ENCODE measurements around the gene XAB2.

Gene XAB2

DNA sequence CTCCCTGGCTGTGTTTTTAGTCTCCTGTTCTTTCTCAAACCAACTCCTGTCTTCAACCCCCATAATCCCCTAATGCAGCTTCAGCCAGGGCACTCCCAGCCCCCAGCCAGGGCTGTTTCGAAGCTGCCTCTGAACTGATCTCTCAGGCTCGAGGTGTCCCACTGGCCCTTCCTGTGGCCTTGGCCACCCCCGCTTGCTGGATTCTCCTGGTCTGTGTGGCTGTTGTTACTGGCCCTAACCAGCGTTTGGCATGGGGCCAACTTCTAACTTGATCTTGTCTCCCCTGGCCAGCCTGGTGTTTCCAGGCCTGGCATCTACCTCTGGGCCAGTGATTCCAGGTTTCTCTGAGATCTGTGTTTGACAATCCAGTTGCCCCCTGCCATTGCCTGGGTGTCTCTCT lies 11.0 kb downstream of the XAB2 start (continued):
- TF ChIP-seq ZNF654 (tag by site-specific recombination; IDR thresholded peaks at IDR 0.05; ENCODE audit: low read depth), result no peak
- TF ChIP-seq KLF10 (tag by site-specific recombination; IDR thresholded peaks at IDR 0.05), result 0 out of 2 replicates have a peak, but pooled peaks have one; percentile 21
- TF ChIP-seq, protein P1, sequence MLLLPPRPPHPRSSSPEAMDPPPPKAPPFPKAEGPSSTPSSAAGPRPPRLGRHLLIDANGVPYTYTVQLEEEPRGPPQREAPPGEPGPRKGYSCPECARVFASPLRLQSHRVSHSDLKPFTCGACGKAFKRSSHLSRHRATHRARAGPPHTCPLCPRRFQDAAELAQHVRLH (tag by site-specific recombination; IDR thresholded peaks at IDR 0.05), result no peak
- TF ChIP-seq ZNF510 (tag by site-specific recombination; IDR thresholded peaks at IDR 0.05; ENCODE audit: insufficient replicate concordance), result no peak
- no peak for TF ChIP-seq ZNF335 (tag by site-specific recombination; conservative IDR thresholded peaks at IDR 0.05)
- TF ChIP-seq ZNF324 (tag by site-specific recombination; IDR thresholded peaks at IDR 0.05), result no peak
- TF ChIP-seq OSR2 (tag by site-specific recombination; IDR thresholded peaks at IDR 0.05), result no peak
- TF ChIP-seq EGR2 (tag by site-specific recombination; IDR thresholded peaks at IDR 0.05; ENCODE audit: low read depth), result no peak
- no peak for TF ChIP-seq ZFHX2 (tag by site-specific recombination; conservative IDR thresholded peaks at IDR 0.05)
- no peak for TF ChIP-seq ZNF501 (tag by site-specific recombination; IDR thresholded peaks at IDR 0.05)
- TF ChIP-seq, protein P2, sequence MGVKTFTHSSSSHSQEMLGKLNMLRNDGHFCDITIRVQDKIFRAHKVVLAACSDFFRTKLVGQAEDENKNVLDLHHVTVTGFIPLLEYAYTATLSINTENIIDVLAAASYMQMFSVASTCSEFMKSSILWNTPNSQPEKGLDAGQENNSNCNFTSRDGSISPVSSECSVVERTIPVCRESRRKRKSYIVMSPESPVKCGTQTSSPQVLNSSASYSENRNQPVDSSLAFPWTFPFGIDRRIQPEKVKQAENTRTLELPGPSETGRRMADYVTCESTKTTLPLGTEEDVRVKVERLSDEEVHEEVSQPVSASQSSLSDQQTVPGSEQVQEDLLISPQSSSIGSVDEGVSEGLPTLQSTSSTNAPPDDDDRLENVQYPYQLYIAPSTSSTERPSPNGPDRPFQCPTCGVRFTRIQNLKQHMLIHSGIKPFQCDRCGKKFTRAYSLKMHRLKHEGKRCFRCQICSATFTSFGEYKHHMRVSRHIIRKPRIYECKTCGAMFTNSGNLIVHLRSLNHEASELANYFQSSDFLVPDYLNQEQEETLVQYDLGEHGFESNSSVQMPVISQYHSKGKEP (tag by site-specific recombination; IDR thresholded peaks at IDR 0.05), result peak; percentile 23; the same call in 1 of the 2 replicates
- TF ChIP-seq SALL2 (tag by site-specific recombination; IDR thresholded peaks at IDR 0.05; ENCODE audit: borderline replicate concordance), result no peak
- TF ChIP-seq ZNF138 (tag by site-specific recombination; IDR thresholded peaks at IDR 0.05; ENCODE audit: borderline replicate concordance), result no peak
- TF ChIP-seq ZNF121 (tag by site-specific recombination; IDR thresholded peaks at IDR 0.05), result no peak
- TF ChIP-seq, protein P3, sequence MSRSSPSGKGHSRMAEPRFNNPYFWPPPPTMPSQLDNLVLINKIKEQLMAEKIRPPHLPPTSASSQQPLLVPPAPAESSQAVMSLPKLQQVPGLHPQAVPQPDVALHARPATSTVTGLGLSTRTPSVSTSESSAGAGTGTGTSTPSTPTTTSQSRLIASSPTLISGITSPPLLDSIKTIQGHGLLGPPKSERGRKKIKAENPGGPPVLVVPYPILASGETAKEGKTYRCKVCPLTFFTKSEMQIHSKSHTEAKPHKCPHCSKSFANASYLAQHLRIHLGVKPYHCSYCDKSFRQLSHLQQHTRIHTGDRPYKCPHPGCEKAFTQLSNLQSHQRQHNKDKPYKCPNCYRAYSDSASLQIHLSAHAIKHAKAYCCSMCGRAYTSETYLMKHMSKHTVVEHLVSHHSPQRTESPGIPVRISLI (tag by site-specific recombination; IDR thresholded peaks at IDR 0.05), result no peak
- TF ChIP-seq ZNF660 (tag by site-specific recombination; IDR thresholded peaks at IDR 0.05), result 0 out of 2 replicates have a peak, but pooled peaks have one; percentile 34
- TF ChIP-seq MEIS1 (CRISPR knock-in tag; IDR thresholded peaks at IDR 0.05; ENCODE audit: borderline replicate concordance), result no peak
- TF ChIP-seq, protein P4, sequence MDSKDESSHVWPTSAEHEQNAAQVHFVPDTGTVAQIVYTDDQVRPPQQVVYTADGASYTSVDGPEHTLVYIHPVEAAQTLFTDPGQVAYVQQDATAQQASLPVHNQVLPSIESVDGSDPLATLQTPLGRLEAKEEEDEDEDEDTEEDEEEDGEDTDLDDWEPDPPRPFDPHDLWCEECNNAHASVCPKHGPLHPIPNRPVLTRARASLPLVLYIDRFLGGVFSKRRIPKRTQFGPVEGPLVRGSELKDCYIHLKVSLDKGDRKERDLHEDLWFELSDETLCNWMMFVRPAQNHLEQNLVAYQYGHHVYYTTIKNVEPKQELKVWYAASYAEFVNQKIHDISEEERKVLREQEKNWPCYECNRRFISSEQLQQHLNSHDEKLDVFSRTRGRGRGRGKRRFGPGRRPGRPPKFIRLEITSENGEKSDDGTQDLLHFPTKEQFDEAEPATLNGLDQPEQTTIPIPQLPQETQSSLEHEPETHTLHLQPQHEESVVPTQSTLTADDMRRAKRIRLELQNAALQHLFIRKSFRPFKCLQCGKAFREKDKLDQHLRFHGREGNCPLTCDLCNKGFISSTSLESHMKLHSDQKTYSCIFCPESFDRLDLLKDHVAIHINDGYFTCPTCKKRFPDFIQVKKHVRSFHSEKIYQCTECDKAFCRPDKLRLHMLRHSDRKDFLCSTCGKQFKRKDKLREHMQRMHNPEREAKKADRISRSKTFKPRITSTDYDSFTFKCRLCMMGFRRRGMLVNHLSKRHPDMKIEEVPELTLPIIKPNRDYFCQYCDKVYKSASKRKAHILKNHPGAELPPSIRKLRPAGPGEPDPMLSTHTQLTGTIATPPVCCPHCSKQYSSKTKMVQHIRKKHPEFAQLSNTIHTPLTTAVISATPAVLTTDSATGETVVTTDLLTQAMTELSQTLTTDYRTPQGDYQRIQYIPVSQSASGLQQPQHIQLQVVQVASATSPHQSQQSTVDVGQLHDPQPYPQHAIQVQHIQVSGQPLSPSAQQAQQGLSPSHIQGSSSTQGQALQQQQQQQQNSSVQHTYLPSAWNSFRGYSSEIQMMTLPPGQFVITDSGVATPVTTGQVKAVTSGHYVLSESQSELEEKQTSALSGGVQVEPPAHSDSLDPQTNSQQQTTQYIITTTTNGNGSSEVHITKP (tag by site-specific recombination; IDR thresholded peaks at IDR 0.05), result 0 out of 2 replicates have a peak, but pooled peaks have one; percentile 13
- TF ChIP-seq MZF1 (tag by site-specific recombination; IDR thresholded peaks at IDR 0.05; ENCODE audit: borderline replicate concordance), result no peak
- TF ChIP-seq ZFP3 (tag by site-specific recombination; IDR thresholded peaks at IDR 0.05; ENCODE audit: low read depth), result no peak
- TF ChIP-seq ZNF776 (tag by site-specific recombination; IDR thresholded peaks at IDR 0.05; ENCODE audit: borderline replicate concordance), result peak; percentile 77; the same call in 1 of the 2 replicates
- TF ChIP-seq ZNF521 (tag by site-specific recombination; IDR thresholded peaks at IDR 0.05), result no peak
- no peak for TF ChIP-seq ZNF211 (tag by site-specific recombination; IDR thresholded peaks at IDR 0.05; ENCODE audit: low read depth)
- TF ChIP-seq ZNF423 (tag by site-specific recombination; IDR thresholded peaks at IDR 0.05), result no peak
- TF ChIP-seq ZNF768 (tag by site-specific recombination; IDR thresholded peaks at IDR 0.05), result no peak
- no peak for TF ChIP-seq ZFP37 (tag by site-specific recombination; IDR thresholded peaks at IDR 0.05)
- TF ChIP-seq BCL11B (tag by site-specific recombination; IDR thresholded peaks at IDR 0.05; ENCODE audit: low read depth), result no peak
- peak; percentile 32; the same call in 1 of the 2 replicates for TF ChIP-seq ZNF350 (tag by site-specific recombination; IDR thresholded peaks at IDR 0.05)
- TF ChIP-seq ZNF24 (tag by site-specific recombination; IDR thresholded peaks at IDR 0.05), result no peak
- TF ChIP-seq, protein P5, sequence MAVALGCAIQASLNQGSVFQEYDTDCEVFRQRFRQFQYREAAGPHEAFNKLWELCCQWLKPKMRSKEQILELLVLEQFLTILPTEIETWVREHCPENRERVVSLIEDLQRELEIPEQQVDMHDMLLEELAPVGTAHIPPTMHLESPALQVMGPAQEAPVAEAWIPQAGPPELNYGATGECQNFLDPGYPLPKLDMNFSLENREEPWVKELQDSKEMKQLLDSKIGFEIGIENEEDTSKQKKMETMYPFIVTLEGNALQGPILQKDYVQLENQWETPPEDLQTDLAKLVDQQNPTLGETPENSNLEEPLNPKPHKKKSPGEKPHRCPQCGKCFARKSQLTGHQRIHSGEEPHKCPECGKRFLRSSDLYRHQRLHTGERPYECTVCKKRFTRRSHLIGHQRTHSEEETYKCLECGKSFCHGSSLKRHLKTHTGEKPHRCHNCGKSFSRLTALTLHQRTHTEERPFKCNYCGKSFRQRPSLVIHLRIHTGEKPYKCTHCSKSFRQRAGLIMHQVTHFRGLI (tag by site-specific recombination; IDR thresholded peaks at IDR 0.05), result no peak
- TF ChIP-seq ZNF600 (tag by site-specific recombination; IDR thresholded peaks at IDR 0.05), result no peak
- TF ChIP-seq, protein P6, sequence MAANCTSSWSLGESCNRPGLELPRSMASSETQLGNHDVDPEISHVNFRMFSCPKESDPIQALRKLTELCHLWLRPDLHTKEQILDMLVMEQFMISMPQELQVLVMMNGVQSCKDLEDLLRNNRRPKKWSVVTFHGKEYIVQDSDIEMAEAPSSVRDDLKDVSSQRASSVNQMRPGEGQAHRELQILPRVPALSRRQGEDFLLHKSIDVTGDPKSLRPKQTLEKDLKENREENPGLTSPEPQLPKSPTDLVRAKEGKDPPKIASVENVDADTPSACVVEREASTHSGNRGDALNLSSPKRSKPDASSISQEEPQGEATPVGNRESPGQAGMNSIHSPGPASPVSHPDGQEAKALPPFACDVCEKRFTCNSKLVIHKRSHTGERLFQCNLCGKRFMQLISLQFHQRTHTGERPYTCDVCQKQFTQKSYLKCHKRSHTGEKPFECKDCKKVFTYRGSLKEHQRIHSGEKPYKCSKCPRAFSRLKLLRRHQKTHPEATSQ (tag by site-specific recombination; IDR thresholded peaks at IDR 0.05), result no peak

Data from HEK293 (cell line).